Testis (tissue), 2 donors: ENCODE measurements around the gene SVIL.

ENCODE experiments used
- POLR2A ChIP-seq: fragments of 450-650 bp; IDR thresholded peaks from one replicate; pipeline ENCODE4 v1.6.1; 2017; ENCODE audit warnings: antibody characterized with exemption, mild to moderate bottlenecking, moderate library complexity
- TF ChIP-seq, protein P1 (sequence below), 3 experiments: fragments of 450-650 bp in 2 of 3; fragments of 200-600 bp in 1 of 3; sonication (generic) in 1 of 3; IDR thresholded peaks; one replicate each; pipeline ENCODE4 v1.5.1; 2016 to 2019; ENCODE audit warnings: antibody characterized with exemption in 3 of 3, mild to moderate bottlenecking in 2 of 3, moderate library complexity in 1 of 3

DNA sequence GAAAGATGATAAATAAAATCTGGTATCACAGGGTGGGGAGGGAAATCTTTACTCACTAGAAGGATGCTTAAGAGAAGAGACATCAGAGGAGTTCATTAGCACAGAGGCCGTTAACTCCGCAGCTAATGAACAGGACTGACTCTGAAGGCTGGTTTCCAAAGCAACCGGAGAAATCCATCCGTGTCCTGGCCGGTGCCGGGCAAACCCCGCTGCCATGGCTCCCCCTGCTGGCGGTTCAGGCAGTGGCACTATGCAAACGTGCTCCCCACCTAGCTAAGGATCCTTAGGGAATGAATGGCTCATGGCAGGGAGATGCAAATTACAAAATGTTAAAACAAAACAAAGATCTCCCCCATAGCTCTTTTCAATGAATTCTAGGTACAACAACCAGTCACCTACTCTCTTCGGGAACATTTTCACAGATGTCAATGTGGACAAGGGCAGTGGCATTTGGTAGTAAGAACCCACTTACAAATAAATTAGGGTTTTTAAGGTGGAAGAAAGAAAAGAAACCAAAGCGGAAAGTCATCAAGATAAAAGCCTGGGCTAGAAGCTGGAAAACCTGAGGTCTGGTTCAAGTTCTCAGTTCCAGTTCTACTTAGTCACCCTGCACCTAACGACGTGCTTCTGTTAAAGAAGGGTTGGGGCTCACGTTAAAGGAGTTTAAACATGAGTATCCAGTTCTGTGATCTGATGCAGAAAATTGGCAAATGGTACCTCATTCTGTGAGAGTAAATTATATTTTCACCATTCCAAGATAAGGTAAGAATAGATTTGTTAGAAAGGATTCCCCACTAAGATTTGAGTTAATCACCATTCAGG is 138.2 kb downstream of the SVIL start:
- TF ChIP-seq, protein P1, sequence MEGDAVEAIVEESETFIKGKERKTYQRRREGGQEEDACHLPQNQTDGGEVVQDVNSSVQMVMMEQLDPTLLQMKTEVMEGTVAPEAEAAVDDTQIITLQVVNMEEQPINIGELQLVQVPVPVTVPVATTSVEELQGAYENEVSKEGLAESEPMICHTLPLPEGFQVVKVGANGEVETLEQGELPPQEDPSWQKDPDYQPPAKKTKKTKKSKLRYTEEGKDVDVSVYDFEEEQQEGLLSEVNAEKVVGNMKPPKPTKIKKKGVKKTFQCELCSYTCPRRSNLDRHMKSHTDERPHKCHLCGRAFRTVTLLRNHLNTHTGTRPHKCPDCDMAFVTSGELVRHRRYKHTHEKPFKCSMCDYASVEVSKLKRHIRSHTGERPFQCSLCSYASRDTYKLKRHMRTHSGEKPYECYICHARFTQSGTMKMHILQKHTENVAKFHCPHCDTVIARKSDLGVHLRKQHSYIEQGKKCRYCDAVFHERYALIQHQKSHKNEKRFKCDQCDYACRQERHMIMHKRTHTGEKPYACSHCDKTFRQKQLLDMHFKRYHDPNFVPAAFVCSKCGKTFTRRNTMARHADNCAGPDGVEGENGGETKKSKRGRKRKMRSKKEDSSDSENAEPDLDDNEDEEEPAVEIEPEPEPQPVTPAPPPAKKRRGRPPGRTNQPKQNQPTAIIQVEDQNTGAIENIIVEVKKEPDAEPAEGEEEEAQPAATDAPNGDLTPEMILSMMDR (IDR thresholded peaks at IDR 0.05): peak; percentile 89 to 95 (median 91)
- no peak for TF ChIP-seq POLR2A
